Measurements from ENCODE around the gene GPN2.
"Not testable (repeated sequence)": the region's sequence is repeated elsewhere in the genome, so short reads cannot be mapped to it uniquely, and the experiment has no call there.

GPN2 gene

DNA sequence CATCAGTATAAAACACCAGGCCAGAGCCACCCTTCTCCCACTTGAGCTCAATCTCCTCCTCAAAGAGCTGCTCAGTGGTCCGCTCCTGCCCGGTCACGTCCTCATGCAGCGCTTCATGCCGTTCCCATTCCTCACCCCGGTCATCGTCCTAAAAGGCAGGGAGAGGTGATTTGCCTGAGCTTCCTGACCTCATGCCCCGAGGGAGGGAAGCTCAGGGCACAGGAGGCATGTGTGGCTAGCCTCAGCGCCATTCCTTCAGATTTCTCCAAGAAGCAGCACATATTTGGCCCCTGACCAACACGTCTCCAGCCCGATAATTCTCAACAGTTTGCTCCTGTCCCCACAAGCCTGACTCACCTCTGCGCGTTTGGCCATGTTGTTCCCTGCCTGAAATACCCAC is 4.2 kb upstream of the GPN2 start:
- H3K4me3 ChIP-seq (ENCODE audit: low read length), result no peak overlapping the region
- peaks cover 7% of the 10 kb centered on the region for H3K4me1 ChIP-seq (ENCODE audit: control insufficient read depth, insufficient read depth, low read length)
- H3K27ac ChIP-seq (ENCODE audit: low read depth, low read length), result no peak overlapping the region
- no peaks in the 10 kb centered on the region for H3K27me3 ChIP-seq (ENCODE audit: control insufficient read depth, insufficient read depth, low read length)
- no peak overlapping the region for H3K9ac ChIP-seq (ENCODE audit: low read length)
- H3K36me3 ChIP-seq (ENCODE audit: control insufficient read depth, insufficient read depth, low read length), result peaks cover 26% of the 10 kb centered on the region

DNA sequence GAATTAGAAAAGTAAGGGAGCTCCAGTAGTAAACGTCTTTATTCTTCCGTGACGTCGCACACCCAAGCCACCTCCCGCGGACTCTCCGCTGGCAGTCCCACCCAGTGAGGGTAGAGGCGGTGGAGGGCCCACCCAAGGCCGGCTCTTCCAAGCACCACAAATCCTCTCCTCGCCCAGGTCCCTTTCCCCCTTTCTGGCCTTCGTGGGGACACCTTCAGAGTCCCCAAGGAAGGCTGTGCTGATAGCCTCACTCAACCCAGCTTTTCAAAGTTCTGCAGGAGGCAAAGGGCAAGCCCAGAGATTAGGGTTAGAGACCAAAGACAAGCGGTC is 349 bp upstream of the GPN2 start:
- Histone ChIP-seq H3K4me3 (ENCODE audit: low read length) (peak overlapping the region; percentile 96), H3K4me1 (ENCODE audit: control insufficient read depth, insufficient read depth, low read length) (peaks cover 9% of the 10 kb centered on the region), H3K27ac (ENCODE audit: low read depth, low read length) (peak overlapping the region; percentile 95), H3K9ac (ENCODE audit: low read length) (peak overlapping the region; percentile 95), H3K36me3 (ENCODE audit: control insufficient read depth, insufficient read depth, low read length) (peaks cover 30% of the 10 kb centered on the region), H3K27me3 (ENCODE audit: control insufficient read depth, insufficient read depth, low read length) (no peaks in the 10 kb centered on the region)

DNA sequence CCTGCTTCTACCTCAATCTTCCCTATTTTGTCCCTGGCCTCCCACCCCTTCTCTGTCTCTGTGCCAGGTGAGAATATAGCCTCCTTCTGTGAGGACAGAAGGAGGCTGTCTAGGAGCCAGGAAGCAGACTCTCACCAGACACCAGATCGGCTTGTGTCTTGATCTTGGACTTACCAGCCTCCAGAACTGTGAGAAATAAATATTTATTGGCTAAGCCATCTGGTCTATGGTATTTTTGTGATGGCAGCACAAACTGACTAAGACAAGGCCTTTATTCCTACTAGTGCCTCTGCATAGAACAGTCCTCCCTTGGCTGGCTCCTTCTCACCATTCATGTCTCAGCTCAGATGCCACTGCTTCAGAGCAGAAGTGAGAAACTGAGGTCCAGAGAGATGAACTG is 1.9 kb downstream of the GPN2 start:
- Histone ChIP-seq H3K27ac (ENCODE audit: low read depth, low read length) (no peak overlapping the region), H3K4me1 (ENCODE audit: control insufficient read depth, insufficient read depth, low read length) (peaks cover 9% of the 10 kb centered on the region), H3K27me3 (ENCODE audit: control insufficient read depth, insufficient read depth, low read length) (no peaks in the 10 kb centered on the region), H3K9ac (ENCODE audit: low read length) (no peak overlapping the region), H3K36me3 (ENCODE audit: control insufficient read depth, insufficient read depth, low read length) (peaks cover 33% of the 10 kb centered on the region), H3K4me3 (ENCODE audit: low read length) (no peak overlapping the region)

DNA sequence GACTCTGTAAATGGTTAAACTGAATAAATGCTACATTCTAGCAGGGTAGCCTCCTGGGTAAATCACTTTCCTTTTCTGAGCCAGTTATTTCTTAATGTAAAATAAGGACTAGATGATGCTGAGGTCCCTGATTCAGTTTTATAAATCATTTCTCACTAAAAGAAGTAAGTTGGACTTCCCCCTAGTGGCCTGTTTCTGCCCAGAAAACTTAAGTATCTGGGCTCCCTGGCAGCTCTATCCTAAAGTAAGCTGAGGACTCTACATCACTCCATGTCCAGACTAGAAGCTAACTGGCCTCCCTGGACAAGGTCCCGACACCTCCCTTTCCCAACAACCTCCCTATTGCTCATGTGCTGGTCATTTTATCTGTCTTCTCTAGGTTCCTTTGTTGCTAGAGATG is 3.0 kb downstream of the GPN2 start:
- no peak overlapping the region for H3K9ac ChIP-seq (ENCODE audit: low read length)
- H3K4me1 ChIP-seq (ENCODE audit: control insufficient read depth, insufficient read depth, low read length), result peaks cover 9% of the 10 kb centered on the region
- H3K36me3 ChIP-seq (ENCODE audit: control insufficient read depth, insufficient read depth, low read length), result peaks cover 36% of the 10 kb centered on the region
- H3K4me3 ChIP-seq (ENCODE audit: low read length), result no peak overlapping the region
- no peak overlapping the region for H3K27ac ChIP-seq (ENCODE audit: low read depth, low read length)
- no peaks in the 10 kb centered on the region for H3K27me3 ChIP-seq (ENCODE audit: control insufficient read depth, insufficient read depth, low read length)

DNA sequence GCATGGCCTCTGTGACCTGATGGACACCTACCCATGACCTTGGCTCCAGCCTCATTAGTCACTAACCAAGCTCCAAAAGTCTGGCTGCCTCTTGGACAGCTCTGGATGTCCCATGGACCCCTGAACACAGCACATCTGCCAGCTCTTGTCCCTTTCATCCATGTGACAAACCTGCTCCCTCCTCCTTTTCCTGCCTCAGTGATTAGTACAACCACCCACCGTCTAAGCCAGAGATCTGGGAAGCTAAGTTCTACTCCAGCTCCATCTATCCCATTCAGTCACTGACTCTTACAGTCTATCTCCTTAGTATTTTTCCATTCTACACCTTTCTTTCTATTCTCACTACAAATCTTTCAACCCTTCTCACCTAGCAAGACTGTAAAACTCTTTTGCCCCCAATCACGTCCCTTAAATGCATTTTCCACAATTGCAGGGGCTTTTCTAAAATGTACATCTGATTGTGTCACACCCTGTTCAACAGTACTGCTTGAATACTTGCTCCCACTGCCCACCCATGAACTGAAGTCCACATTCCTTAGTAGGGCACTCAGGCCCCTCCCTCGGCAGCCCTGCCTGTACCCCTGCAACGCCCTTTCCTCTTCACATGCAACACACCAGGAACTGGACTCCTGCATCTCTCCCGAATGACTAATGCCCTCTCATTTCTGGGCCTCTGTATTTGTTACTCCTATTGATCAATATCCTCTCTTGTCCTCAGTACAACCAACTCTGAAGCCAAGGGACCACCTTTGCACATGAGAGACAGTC is 7.2 kb downstream of the GPN2 start:
- Histone ChIP-seq H3K27me3 (ENCODE audit: control insufficient read depth, insufficient read depth, low read length) (no peaks in the 10 kb centered on the region), H3K4me1 (ENCODE audit: control insufficient read depth, insufficient read depth, low read length) (no peaks in the 10 kb centered on the region), H3K27ac (ENCODE audit: low read depth, low read length) (no peak overlapping the region), H3K36me3 (ENCODE audit: control insufficient read depth, insufficient read depth, low read length) (peaks cover 46% of the 10 kb centered on the region), H3K9ac (ENCODE audit: low read length) (no peak overlapping the region), H3K4me3 (ENCODE audit: low read length) (no peak overlapping the region)

DNA sequence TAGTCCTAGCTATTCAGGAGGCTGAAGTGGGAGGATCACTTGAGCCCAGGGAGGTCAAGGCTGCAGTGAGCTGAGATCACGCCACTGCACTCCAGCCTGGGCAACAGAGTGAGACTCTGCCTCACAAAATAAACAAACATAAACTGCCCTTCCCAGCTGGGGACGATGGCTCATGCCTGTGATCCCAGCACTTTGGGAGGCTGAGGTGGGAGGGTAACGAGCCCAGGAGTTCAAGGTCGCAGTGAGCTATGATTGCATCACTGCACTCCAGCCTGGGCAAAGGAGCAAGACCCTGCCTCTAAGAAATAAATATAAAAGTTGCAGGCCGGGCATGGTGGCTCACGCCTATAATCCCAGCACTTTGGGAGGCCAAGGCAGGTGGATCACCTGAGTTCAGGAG is 8.5 kb downstream of the GPN2 start:
- peaks cover 46% of the 10 kb centered on the region for H3K36me3 ChIP-seq (ENCODE audit: control insufficient read depth, insufficient read depth, low read length)
- not testable (repeated sequence) for H3K9ac ChIP-seq (ENCODE audit: low read length); H3K4me3 ChIP-seq (ENCODE audit: low read length); H3K4me1 ChIP-seq (ENCODE audit: control insufficient read depth, insufficient read depth, low read length); H3K27ac ChIP-seq (ENCODE audit: low read depth, low read length); H3K27me3 ChIP-seq (ENCODE audit: control insufficient read depth, insufficient read depth, low read length)

DNA sequence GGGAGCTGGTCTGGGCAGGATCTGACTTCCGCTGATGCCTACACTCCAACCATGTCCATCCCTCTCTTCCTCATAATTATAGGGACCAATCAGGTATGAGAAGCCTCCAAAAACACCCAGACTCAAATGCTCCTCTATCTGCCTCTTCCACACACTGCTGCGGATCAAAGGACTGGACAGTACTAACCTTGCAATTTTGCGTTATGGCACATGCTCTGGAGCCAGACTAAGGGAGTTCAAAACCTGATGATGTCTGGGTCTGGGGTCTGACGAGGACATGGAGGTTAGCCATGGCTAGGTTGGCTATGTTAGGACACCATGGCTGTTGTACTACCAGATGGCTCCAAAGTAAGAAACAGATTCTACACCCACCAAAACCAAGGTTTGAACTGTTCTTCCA is 10.3 kb downstream of the GPN2 start:
- no peak overlapping the region for H3K9ac ChIP-seq (ENCODE audit: low read length)
- H3K4me3 ChIP-seq (ENCODE audit: low read length), result no peak overlapping the region
- no peaks in the 10 kb centered on the region for H3K27me3 ChIP-seq (ENCODE audit: control insufficient read depth, insufficient read depth, low read length)
- no peaks in the 10 kb centered on the region for H3K4me1 ChIP-seq (ENCODE audit: control insufficient read depth, insufficient read depth, low read length)
- H3K27ac ChIP-seq (ENCODE audit: low read depth, low read length), result no peak overlapping the region
- H3K36me3 ChIP-seq (ENCODE audit: control insufficient read depth, insufficient read depth, low read length), result peaks cover 37% of the 10 kb centered on the region

DNA sequence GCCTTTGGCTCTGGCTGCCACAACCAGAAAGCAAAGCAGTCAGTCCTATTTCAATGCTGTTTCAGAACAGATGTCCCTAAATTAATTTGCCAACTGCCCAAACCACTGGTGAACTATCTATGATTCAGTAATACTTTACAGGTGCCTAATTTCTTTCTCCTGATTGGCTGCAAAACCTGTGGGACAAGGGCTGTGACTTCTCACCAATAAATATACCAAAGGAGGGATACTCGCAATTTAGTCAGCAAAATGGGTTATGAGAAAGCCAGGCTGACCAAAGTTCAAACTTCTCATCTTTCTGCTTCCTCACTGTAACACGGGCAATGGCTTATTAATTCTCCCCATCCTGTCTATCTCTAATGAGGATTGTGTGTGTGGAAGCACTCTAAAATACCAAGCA is 12.8 kb downstream of the GPN2 start:
- H3K9ac ChIP-seq (ENCODE audit: low read length), result no peak overlapping the region
- H3K4me1 ChIP-seq (ENCODE audit: control insufficient read depth, insufficient read depth, low read length), result no peaks in the 10 kb centered on the region
- H3K27ac ChIP-seq (ENCODE audit: low read depth, low read length), result no peak overlapping the region
- no peaks in the 10 kb centered on the region for H3K27me3 ChIP-seq (ENCODE audit: control insufficient read depth, insufficient read depth, low read length)
- H3K36me3 ChIP-seq (ENCODE audit: control insufficient read depth, insufficient read depth, low read length), result peaks cover 18% of the 10 kb centered on the region
- H3K4me3 ChIP-seq (ENCODE audit: low read length), result no peak overlapping the region

DNA sequence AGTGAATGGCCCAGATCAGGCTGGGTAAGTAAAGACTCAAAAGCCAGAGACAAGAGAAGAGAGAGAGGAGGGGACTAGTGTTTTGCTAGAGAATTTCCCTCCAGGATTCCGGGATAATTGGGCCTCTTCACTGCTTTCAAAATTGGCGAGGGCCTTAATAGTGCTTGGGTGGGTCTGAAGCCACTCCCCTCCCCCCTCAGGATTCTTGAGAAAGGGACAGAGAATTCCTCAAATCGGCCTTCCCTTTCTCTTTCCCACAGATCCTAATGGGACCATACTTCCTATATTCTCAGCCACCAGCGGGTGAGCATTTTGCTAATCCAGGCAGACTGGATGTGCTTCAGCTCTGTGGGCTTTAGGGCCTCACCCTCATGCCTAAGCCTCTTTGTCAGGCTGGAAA is 15.2 kb downstream of the GPN2 start:
- H3K4me3 ChIP-seq (ENCODE audit: low read length), result no peak overlapping the region
- H3K27me3 ChIP-seq (ENCODE audit: control insufficient read depth, insufficient read depth, low read length), result no peaks in the 10 kb centered on the region
- no peak overlapping the region for H3K9ac ChIP-seq (ENCODE audit: low read length)
- peaks cover 8% of the 10 kb centered on the region for H3K36me3 ChIP-seq (ENCODE audit: control insufficient read depth, insufficient read depth, low read length)
- H3K4me1 ChIP-seq (ENCODE audit: control insufficient read depth, insufficient read depth, low read length), result no peaks in the 10 kb centered on the region
- H3K27ac ChIP-seq (ENCODE audit: low read depth, low read length), result no peak overlapping the region

DNA sequence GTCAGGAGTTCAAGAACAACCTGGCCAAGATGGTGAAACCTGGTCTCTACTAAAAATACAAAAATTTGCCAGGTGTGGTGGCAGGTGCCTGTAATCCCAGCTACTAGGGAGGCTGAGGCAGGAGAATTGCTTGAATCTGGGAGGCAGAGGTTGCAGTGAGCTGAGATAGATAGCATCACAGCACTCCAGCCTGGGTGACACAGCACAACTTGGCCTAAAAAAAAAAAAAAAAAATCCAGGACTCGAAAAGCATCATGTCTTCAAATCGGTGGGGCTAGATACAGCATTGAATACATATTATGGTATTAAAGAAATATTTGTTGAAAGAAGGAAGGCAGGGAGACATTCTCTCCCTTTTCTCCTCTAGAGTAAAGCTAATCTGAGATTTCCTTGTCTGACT is 17.0 kb downstream of the GPN2 start:
- H3K36me3 ChIP-seq (ENCODE audit: control insufficient read depth, insufficient read depth, low read length); H3K4me3 ChIP-seq (ENCODE audit: low read length); H3K9ac ChIP-seq (ENCODE audit: low read length); H3K4me1 ChIP-seq (ENCODE audit: control insufficient read depth, insufficient read depth, low read length); H3K27ac ChIP-seq (ENCODE audit: low read depth, low read length); H3K27me3 ChIP-seq (ENCODE audit: control insufficient read depth, insufficient read depth, low read length): not testable (repeated sequence)

DNA sequence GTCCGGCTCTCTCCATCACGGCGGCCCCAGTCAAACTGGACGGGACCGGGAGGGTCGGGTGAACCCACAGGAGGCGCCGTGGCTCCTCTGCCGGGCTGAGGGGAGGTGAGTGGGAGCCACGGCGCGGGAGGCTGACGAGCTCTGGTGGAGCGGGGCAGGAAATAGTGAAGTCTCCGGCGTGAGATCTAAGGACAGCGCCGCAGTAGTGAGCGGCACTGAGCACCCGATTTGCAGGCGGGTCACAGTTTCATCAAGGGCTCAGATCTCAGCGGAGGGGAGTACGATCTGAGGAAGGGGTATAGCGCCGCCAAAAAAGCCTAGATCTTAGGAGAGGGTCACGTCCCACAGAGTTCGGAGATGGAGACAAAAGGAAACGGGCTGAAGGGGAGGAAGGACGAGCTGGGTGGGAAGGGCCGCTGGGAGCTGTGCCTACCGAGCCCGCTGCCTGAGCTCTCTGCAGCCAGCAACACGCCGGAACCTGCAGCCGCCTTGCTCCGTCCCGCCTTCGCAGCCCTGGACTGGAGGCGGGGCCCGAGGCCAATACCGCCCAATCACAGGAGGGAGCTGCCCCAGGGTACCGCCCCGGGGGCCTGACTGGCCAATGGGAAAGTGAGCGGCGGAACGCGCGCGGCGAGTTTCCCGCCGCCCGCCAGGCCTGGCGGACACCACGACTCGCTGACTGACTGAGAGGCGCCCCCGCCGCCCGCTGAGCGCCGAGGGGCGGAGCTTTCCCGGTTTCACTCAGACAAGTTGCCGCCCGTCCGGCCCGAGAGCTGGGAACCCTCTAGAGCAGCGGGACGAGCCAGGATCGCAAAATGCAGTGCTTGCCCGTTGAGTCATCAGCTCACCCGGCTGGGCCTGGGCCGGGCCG is 25.2 kb downstream of the GPN2 start:
- no peaks in the 10 kb centered on the region for H3K36me3 ChIP-seq (ENCODE audit: control insufficient read depth, insufficient read depth, low read length)

DNA sequence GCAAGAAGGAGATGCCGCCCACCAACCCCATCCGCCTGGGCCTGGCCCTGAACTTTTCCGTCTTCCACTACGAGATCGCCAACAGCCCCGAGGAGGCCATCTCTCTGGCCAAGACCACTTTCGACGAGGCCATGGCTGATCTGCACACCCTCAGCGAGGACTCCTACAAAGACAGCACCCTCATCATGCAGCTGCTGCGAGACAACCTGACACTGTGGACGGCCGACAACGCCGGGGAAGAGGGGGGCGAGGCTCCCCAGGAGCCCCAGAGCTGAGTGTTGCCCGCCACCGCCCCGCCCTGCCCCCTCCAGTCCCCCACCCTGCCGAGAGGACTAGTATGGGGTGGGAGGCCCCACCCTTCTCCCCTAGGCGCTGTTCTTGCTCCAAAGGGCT is 26.4 kb downstream of the GPN2 start:
- peak overlapping the region; percentile 84 for H3K4me3 ChIP-seq (ENCODE audit: low read length)

More for the DNA sequence above, 25.2 kb downstream of the GPN2 start:
- Histone ChIP-seq H3K9ac (ENCODE audit: low read length) (peak overlapping the region; percentile 97), H3K27me3 (ENCODE audit: control insufficient read depth, insufficient read depth, low read length) (no peaks in the 10 kb centered on the region), H3K27ac (ENCODE audit: low read depth, low read length) (peak overlapping the region; percentile 99), H3K4me3 (ENCODE audit: low read length) (peak overlapping the region; percentile 88), H3K4me1 (ENCODE audit: control insufficient read depth, insufficient read depth, low read length) (peaks cover 8% of the 10 kb centered on the region)

More for the DNA sequence above, 26.4 kb downstream of the GPN2 start:
- Histone ChIP-seq H3K27ac (ENCODE audit: low read depth, low read length) (no peak overlapping the region), H3K36me3 (ENCODE audit: control insufficient read depth, insufficient read depth, low read length) (no peaks in the 10 kb centered on the region), H3K9ac (ENCODE audit: low read length) (peak overlapping the region; percentile 50), H3K4me1 (ENCODE audit: control insufficient read depth, insufficient read depth, low read length) (peaks cover 13% of the 10 kb centered on the region), H3K27me3 (ENCODE audit: control insufficient read depth, insufficient read depth, low read length) (no peaks in the 10 kb centered on the region)
